Kidney tubule cell (primary cell): Measurements from ENCODE around the gene PCDHGC3.
A peak's percentile ranks its signal among the peaks of the same experiment; 100 is the strongest.
"Not testable (repeated sequence)": the region's sequence is repeated elsewhere in the genome, so short reads cannot be mapped to it uniquely, and the experiment has no call there.

Experiments
- DNase-seq: peaks from one replicate; pipeline ENCODE4 v3.0.0-alpha.2; 2018; ENCODE audit warnings: low spot score

Gene PCDHGC3

DNA sequence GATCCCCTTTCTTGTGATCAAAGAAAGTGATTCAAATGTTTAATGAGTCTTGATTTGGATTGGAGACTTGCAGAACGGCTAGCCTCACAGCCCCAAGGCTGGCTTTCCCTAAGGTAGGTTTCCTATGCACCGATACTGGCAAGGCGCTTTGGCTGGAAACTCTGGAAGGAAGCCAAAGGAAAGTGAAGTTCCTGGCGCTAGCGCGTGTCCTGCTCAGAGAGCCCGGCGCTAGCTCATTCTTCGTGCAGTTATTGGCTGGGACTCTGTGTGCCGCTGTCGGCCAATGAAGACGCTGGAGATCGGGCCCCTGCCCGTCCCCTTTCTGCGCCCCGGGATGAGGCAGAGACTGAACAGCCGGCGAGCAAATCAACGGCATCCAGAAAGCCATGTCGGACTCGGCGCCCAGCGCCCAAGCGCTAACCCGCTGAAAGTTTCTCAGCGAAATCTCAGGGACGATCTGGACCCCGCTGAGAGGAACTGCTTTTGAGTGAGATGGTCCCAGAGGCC, at the start of gene PCDHGC3:
Gene PCDHGC3, plus strand, starts transcription at position 342 of the 507 bp plus-strand sequence. Its CDS starts 151 bp downstream, at position 493.
- peak; percentile 96 for DNase-seq

DNA sequence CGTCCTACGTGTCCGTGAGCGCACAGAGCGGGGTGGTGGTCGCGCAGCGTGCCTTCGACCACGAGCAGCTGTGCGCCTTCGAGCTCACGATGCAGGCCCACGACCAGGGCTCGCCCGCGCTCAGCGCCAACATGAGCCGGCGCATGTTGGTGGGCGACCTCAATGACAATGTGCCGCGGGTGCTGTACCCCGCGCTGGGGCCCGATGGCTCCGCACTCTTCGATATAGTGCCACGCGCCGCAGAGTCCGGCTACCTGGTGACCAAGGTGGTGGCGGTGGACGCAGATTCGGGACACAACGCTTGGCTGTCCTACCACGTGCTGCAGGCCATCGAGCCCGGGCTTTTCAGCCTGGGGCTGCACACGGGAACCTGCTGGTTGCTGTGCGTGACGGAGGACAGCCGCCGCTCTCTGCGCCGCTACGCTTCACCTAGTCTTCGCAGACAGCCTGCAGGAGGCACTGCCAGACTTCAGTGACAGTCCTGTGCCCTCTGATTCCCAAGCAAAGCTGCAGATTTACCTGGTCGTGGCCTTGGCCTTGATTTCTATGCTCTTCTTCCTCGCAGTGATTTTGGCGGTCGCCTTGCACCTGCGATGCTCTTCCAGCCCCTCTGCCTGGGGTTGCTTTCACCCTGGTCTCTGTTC, 47.9 kb upstream of the PCDHGC3 start:
- DNase-seq: no peak

DNA sequence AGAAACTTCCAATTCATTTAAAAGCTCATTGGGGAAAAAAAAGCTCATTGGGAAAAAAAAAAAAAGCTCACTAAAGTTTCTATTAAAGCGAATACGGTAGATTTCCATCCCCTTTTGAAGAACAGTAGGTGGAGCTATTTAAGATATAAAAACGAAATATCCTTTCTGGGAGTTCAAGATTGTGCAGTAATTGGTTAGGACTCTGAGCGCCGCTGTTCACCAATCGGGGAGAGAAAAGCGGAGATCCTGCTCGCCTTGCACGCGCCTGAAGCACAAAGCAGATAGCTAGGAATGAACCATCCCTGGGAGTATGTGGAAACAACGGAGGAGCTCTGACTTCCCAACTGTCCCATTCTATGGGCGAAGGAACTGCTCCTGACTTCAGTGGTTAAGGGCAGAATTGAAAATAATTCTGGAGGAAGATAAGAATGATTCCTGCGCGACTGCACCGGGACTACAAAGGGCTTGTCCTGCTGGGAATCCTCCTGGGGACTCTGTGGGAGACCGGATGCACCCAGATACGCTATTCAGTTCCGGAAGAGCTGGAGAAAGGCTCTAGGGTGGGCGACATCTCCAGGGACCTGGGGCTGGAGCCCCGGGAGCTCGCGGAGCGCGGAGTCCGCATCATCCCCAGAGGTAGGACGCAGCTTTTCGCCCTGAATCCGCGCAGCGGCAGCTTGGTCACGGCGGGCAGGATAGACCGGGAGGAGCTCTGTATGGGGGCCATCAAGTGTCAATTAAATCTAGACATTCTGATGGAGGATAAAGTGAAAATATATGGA, 45.2 kb upstream of the PCDHGC3 start, which contains the start of gene PCDHGA12:
Gene PCDHGA12, plus strand, starts transcription at position 176 of the 782 bp plus-strand sequence. Its CDS starts 253 bp downstream, at position 429.
- peak; percentile 65 for DNase-seq

DNA sequence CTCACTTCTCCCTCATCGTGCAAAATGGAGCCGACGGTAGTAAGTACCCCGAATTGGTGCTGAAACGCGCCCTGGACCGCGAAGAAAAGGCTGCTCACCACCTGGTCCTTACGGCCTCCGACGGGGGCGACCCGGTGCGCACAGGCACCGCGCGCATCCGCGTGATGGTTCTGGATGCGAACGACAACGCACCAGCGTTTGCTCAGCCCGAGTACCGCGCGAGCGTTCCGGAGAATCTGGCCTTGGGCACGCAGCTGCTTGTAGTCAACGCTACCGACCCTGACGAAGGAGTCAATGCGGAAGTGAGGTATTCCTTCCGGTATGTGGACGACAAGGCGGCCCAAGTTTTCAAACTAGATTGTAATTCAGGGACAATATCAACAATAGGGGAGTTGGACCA, 44.5 kb upstream of the PCDHGC3 start:
- DNase-seq: no peak

DNA sequence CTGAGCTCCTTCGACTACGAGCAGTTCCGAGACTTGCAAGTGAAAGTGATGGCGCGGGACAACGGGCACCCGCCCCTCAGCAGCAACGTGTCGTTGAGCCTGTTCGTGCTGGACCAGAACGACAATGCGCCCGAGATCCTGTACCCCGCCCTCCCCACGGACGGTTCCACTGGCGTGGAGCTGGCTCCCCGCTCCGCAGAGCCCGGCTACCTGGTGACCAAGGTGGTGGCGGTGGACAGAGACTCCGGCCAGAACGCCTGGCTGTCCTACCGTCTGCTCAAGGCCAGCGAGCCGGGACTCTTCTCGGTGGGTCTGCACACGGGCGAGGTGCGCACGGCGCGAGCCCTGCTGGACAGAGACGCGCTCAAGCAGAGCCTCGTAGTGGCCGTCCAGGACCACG, 43.5 kb upstream of the PCDHGC3 start:
- not testable (repeated sequence) for DNase-seq

DNA sequence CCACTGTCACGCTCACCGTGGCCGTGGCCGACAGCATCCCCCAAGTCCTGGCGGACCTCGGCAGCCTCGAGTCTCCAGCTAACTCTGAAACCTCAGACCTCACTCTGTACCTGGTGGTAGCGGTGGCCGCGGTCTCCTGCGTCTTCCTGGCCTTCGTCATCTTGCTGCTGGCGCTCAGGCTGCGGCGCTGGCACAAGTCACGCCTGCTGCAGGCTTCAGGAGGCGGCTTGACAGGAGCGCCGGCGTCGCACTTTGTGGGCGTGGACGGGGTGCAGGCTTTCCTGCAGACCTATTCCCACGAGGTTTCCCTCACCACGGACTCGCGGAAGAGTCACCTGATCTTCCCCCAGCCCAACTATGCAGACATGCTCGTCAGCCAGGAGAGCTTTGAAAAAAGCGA, 43.0 kb upstream of the PCDHGC3 start:
- DNase-seq: not testable (repeated sequence)

DNA sequence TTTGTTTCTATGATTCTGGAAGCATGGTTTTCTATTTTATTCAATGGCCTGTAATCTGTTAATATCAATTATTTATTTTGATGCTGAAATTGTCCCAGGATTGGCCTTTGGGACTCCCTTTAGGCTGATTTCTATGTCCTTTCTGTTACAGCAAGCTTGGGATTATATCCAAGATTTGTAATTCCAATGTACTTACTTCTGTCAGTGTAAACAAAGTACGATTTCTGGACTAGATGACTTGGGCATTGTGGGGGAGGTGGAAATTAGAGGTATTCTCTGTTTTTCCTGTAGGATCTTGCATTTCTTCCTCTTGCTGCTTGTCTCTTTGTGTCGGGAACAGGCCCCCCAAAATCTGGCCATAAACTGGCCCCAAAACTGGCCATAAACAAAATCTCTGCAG, 41.8 kb upstream of the PCDHGC3 start:
- no peak for DNase-seq

DNA sequence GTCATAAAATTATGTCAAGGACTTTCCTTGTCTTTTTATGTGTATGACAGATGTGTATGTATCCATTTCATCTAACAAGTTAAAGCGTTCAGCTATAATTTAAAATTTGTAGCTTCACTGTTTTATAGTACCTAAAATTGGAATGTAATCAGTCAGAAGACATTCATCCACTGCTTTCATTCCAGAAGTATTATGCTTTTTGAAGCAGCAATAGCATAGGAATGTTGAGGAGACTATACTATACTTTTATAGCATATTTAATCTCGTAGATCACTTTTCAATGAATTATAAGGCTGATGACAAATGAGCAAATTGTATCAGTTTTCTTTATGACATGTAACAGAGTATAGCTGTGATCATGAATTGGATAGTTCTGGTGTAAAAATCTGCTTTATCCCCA, 38.5 kb upstream of the PCDHGC3 start:
- no peak for DNase-seq

DNA sequence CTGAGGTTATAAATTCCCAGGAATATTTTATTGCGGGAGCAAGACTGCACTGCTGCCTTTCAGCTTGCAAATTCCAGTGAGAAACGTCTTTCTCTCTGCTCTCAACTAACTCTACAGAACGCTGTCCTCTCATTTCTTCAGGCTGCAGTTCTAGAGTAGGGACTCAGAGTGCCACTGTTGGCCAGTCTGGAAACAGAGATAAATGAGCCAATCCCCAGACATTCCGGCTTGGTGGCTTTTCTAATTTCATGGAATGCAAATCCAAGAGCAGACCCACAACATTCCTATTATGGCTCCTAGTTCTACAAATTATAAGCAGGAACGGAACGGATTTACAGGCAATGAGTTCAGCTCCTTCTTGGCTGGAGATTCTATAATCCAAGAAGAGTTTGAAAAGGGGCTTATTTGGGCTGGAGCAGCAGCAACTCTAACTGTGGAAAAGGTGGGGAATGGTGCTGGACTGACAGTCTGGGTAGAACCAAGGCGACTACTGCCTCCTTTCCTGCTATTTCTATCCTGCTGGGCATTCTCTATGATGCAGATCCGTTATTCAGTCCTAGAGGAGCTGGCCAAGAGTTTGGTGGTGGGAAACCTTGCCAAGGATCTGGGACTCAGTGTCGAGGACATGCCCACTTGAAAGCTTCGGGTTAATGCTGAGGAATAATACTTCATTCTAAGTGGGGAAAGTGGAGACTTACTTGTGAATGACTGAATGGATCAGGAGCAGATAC, 36.2 kb upstream of the PCDHGC3 start:
- DNase-seq: peak; percentile 3

DNA sequence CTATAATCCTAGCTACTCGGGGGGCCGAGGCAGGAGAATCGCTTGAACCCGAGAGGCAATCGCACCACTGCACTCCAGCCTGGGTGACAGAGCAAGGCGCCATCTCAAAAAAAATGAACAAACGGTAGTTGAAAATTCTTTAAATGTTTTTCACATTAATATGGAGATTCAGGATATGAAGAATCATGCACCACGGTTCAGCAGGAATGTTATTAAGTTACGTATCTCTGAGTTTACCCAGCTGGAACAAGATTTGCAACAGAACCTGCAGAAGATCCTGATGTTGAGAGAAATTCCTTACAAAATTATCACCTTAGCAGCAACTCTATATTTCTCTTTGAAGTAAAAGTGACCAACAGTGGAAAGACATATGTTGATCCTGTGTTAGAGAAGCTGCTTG, 35.4 kb upstream of the PCDHGC3 start:
- DNase-seq: peak; percentile 25

DNA sequence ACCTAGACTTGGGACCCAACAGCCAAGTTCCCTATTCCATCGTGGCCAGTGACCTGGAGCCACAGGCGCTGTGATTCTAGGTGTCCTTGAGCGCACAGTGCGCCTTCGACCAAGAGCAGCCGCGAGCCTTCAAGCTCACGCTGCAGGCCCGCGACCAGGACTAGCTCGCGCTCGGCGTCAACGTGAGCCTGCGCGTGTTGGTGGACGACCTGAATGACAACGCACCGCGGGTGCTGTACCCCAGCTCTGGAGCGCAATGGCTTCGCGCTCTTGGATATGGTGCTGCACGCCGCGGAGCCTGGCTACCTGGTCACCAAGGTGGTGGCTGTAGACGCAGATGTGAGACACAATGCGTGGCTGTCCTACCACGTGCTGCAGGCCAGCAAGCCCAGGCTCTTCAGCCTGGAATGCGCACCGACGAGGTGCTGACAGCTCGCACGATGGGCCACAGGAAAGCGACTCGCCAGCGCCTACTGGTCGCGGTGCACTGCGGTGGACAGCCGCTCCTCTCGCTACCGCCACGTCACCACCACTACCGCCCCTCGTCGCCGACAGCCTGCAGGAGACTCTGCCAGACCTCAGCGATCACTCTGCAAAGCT, 34.1 kb upstream of the PCDHGC3 start:
- no peak for DNase-seq

DNA sequence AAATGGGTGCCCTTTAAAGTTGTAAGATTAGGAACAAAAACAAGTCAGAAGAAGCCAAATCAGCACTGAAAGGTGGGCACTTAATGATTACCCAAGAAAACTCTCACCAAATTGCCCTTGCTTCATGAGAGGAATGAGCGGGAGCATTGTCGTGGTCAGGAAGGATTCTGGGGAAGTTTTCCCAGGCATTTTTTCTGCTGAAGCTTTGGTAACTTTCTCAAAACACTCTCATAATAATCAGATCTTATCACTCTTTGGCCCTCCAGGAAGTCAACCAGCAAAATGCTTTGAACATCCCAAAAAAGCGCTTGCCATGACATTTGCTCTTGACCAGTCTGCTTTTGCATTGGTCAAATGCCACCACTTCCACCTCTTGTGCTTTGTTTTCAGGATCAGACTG, 10.4 kb upstream of the PCDHGC3 start:
- DNase-seq: peak; percentile 33

DNA sequence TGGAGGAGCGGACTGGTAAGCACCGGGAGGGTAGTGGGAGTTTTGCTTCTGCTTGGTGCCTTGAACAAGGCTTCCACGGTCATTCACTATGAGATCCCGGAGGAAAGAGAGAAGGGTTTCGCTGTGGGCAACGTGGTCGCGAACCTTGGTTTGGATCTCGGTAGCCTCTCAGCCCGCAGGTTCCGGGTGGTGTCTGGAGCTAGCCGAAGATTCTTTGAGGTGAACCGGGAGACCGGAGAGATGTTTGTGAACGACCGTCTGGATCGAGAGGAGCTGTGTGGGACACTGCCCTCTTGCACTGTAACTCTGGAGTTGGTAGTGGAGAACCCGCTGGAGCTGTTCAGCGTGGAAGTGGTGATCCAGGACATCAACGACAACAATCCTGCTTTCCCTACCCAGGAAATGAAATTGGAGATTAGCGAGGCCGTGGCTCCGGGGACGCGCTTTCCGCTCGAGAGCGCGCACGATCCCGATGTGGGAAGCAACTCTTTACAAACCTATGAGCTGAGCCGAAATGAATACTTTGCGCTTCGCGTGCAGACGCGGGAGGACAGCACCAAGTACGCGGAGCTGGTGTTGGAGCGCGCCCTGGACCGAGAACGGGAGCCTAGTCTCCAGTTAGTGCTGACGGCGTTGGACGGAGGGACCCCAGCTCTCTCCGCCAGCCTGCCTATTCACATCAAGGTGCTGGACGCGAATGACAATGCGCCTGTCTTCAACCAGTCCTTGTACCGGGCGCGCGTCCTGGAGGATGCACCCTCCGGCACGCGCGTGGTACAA, 556 bp downstream of the PCDHGC3 start:
- peak; percentile 76 for DNase-seq

DNA sequence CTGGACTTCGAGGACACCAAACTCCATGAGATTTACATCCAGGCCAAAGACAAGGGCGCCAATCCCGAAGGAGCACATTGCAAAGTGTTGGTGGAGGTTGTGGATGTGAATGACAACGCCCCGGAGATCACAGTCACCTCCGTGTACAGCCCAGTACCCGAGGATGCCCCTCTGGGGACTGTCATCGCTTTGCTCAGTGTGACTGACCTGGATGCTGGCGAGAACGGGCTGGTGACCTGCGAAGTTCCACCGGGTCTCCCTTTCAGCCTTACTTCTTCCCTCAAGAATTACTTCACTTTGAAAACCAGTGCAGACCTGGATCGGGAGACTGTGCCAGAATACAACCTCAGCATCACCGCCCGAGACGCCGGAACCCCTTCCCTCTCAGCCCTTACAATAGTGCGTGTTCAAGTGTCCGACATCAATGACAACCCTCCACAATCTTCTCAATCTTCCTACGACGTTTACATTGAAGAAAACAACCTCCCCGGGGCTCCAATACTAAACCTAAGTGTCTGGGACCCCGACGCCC, 1.3 kb downstream of the PCDHGC3 start:
- no peak for DNase-seq

DNA sequence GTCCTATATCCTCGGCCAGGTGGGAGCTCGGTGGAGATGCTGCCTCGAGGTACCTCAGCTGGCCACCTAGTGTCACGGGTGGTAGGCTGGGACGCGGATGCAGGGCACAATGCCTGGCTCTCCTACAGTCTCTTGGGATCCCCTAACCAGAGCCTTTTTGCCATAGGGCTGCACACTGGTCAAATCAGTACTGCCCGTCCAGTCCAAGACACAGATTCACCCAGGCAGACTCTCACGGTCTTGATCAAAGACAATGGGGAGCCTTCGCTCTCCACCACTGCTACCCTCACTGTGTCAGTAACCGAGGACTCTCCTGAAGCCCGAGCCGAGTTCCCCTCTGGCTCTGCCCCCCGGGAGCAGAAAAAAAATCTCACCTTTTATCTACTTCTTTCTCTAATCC, 2.0 kb downstream of the PCDHGC3 start:
- DNase-seq: no peak

DNA sequence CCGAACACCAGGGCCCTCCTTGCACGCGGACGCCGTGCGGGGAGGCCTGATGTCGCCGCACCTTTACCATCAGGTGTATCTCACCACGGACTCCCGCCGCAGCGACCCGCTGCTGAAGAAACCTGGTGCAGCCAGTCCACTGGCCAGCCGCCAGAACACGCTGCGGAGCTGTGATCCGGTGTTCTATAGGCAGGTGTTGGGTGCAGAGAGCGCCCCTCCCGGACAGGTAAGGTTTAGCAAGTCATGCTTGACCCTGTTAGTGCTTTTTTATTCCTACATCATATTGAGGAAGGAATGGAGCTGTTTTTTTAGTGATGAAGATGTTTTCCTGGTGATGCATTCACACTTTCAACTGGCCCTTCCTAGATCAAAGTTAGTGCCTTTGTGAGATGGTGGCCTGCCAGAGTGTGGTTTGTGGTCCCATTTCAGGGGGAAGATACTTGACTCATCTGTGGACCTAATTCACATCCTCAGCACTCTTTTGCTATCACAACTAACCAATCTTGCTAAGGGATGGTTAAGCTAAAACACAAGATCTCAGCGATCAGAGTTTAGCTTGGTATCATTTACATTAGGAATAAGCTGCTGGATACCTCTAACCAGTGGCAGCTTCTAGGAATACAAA, 2.7 kb downstream of the PCDHGC3 start:
- peak; percentile 58 for DNase-seq

DNA sequence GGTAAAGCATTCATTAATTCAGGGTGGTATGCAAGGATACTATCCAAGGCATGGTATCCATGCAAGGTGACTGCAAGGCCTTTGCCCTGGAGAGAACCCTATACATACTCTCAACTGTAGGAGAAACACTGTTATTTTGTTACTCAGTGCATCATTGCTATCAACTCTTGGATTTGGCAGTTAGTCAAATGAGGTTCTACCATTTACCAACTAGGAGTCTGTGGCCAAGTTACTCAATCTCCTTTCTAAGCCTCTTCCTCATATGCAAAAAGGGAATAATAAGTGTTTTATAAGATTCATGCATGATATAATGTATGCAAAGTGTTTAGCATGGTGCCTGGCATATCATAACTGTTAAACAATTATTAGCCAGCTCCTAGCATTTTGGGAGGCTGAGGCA, 4.0 kb downstream of the PCDHGC3 start:
- DNase-seq: no peak

DNA sequence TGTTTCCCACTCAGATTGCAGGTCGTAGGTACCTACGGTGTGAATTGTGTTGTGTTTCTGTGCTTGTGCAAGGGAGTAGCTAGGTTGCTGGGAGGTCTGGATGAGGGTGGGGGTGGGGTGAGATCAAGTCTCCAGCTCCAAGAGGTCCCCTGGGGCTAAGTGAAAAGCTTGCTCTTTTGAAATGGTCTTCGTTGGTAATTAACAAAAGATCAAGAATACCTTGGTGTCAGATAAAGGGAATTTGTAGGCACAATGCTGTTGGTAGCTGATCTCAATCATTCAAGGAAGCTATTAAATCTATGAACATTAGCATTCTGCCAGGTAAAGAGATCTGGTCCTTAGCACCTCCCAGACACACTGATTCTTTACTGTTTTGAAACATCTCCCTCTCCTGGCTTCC, 8.1 kb downstream of the PCDHGC3 start:
- DNase-seq: no peak

DNA sequence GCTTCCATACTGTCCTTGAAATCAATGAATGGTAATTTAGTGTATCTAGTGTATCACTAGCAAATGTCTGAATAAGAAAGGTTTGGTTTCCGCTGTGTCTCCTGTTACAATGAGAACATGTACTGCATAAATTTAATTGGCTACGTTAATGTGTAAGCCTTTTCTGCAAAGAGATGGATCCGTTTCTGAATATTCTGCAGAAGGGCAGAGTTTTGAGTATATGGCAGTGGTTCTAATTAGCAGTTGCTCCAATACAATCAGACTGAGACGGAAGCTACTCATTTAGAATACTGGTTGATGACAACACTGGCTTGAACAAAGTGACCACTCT, 8.5 kb downstream of the PCDHGC3 start:
- no peak for DNase-seq

DNA sequence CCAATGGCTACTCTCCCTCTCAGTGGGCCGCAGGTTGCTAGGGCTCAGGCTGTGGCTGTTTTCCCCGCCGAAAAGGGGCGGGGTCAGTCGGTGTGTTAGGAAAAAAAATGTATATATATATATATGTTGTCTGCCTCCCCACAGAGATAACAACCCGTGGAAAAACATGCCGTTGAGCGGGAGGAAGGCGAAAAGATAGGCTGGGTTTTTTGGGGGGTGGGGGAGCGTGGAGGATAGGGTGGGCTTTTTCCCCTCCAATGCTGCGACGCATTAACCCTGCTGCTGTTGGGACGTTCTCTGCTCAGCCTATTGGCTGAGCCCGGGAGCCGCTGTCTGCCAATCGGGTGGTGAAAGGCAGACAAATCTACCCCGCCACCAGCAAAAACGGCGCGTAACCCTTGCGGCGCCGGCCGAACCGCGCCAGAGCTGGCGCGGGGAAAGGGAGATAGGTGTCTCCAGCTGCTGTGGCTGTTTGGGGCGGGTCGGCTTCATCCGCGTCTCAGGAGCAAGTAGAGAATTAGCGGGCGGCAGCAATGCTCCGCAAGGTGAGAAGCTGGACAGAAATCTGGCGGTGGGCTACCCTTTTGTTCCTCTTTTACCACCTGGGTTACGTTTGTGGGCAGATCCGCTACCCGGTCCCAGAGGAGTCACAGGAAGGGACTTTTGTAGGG, 9.0 kb downstream of the PCDHGC3 start, which contains the start of gene PCDHGC4:
Gene PCDHGC4, plus strand, starts transcription at position 390 of the 671 bp plus-strand sequence. Its CDS starts 144 bp downstream, at position 534.
- DNase-seq: no peak
